MM.1S (cell line): ENCODE results near the gene SESN2.

ENCODE experiments used
- DNase-seq: peaks from one replicate; pipeline ENCODE4 v3.0.0-alpha.2; 2015
- H2AFZ ChIP-seq: fragments of 300-600 bp; sonication (generic); 2 replicates; pipeline ENCODE4 v1.6.0; 2016; ENCODE audit warnings: antibody characterized with exemption, low read length
- H3F3A ChIP-seq: fragments of 300-600 bp; sonication (generic); 2 replicates; pipeline ENCODE4 v1.6.1; 2016; ENCODE audit warnings: mild to moderate bottlenecking, antibody characterized with exemption, low read length, moderate library complexity, mixed read lengths; ENCODE audit not compliant: insufficient read depth
- H3K27ac ChIP-seq: fragments of 300-600 bp; sonication (generic); 2 replicates; pipeline ENCODE4 v1.5.1; 2016; ENCODE audit warnings: mild to moderate bottlenecking, low read length
- H3K27me3 ChIP-seq: fragments of 300-600 bp; sonication (generic); replicated peaks from 2 replicates; pipeline ENCODE4 v1.6.0; 2016; ENCODE audit warnings: low read length; ENCODE audit not compliant: insufficient read depth
- H3K36me3 ChIP-seq: fragments of 300-600 bp; sonication (generic); replicated peaks from 2 replicates; pipeline ENCODE4 v1.6.1; 2016; ENCODE audit warnings: mild to moderate bottlenecking, low read length, mixed read lengths; ENCODE audit not compliant: insufficient read depth
- H3K4me1 ChIP-seq: fragments of 300-600 bp; sonication (generic); 2 replicates; pipeline ENCODE4 v1.6.1; 2016; ENCODE audit warnings: low read length, mixed read lengths
- H3K4me2 ChIP-seq: fragments of 300-600 bp; sonication (generic); 2 replicates; pipeline ENCODE4 v1.6.0; 2016; ENCODE audit warnings: low read depth, low read length
- H3K4me3 ChIP-seq: fragments of 300-600 bp; sonication (generic); 2 replicates; pipeline ENCODE4 v1.5.1; 2016; ENCODE audit warnings: low read length, mixed read lengths
- H3K79me2 ChIP-seq: fragments of 300-600 bp; sonication (generic); 2 replicates; pipeline ENCODE4 v1.6.1; 2016; ENCODE audit warnings: mixed run types, low read length, mixed read lengths
- H3K9ac ChIP-seq: fragments of 300-600 bp; sonication (generic); 2 replicates; pipeline ENCODE4 v1.6.1; 2016; ENCODE audit warnings: low read length, mixed read lengths
- H3K9me2 ChIP-seq: fragments of 300-600 bp; sonication (generic); replicated peaks from 2 replicates; pipeline ENCODE4 v1.6.1; 2016; ENCODE audit warnings: mild to moderate bottlenecking, low read length, mixed read lengths; ENCODE audit not compliant: insufficient read depth
- H3K9me3 ChIP-seq: fragments of 300-600 bp; sonication (generic); replicated peaks from 2 replicates; pipeline ENCODE4 v1.6.1; 2016; ENCODE audit warnings: mild to moderate bottlenecking, low read length, mixed read lengths; ENCODE audit not compliant: insufficient read depth
- H4K20me1 ChIP-seq: fragments of 300-600 bp; sonication (generic); 2 replicates; pipeline ENCODE4 v1.6.1; 2016; ENCODE audit warnings: mild to moderate bottlenecking, low read length, moderate library complexity, mixed read lengths; ENCODE audit not compliant: insufficient read depth
- EZH2 ChIP-seq: fragments of 300-600 bp; sonication (generic); optimal IDR thresholded peaks from 2 replicates; pipeline ENCODE3; 2017; ENCODE audit warnings: low read depth, mild to moderate bottlenecking, antibody characterized with exemption, low read length, mixed read lengths
- EZH2phosphoT487 ChIP-seq: fragments of 300-600 bp; sonication (generic); IDR thresholded peaks from 2 replicates; pipeline ENCODE4 v1.6.1; 2018; ENCODE audit warnings: antibody characterized with exemption, low read length
- TF ChIP-seq, protein P1 (sequence below): fragments of 300-600 bp; sonication (generic); IDR thresholded peaks from 2 replicates; pipeline ENCODE4 v1.5.1; 2016; ENCODE audit warnings: antibody characterized with exemption, low read length, mixed read lengths

Gene SESN2

DNA sequence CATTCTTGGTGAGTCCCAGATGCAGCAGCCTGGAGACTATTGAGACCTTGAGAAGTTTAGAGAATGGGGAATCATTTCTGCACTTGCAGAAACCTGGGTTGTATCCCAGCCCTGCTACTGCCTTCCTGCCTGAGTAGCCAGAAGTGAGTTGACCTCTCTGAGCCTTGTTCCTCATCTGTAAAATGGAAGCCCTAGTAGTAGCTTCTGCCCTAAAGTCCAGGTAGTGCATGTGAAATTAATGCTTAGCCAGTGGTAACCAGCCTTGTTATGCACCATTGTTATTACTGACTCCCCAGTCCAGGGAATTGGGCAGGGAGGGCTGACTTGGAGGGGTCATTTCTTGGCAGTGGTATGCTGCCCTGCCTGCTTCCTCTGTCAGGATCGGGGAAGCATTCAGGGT, 5.6 kb downstream of the SESN2 start:
- Histone ChIP-seq H3K4me1 (peaks cover 6% of the 10 kb centered on the region; the same call in 1 of the 2 replicates), H3K27me3 (no peaks in the 10 kb centered on the region), H3K9ac (no peak overlapping the region), H4K20me1 (peaks cover 3% of the 10 kb centered on the region; the same call in 1 of the 2 replicates), H3K4me3 (no peak overlapping the region), H3K36me3 (no peaks in the 10 kb centered on the region), H3K9me3 (no peaks in the 10 kb centered on the region), H3F3A (no peaks in the 10 kb centered on the region), H3K27ac (no peak overlapping the region), H2AFZ (no peak overlapping the region), H3K4me2 (no peak overlapping the region), H3K9me2 (no peaks in the 10 kb centered on the region), H3K79me2 (peaks cover 91% of the 10 kb centered on the region)
- TF ChIP-seq EZH2phosphoT487 (no peak), EZH2 (no peak)
- TF ChIP-seq, protein P1, sequence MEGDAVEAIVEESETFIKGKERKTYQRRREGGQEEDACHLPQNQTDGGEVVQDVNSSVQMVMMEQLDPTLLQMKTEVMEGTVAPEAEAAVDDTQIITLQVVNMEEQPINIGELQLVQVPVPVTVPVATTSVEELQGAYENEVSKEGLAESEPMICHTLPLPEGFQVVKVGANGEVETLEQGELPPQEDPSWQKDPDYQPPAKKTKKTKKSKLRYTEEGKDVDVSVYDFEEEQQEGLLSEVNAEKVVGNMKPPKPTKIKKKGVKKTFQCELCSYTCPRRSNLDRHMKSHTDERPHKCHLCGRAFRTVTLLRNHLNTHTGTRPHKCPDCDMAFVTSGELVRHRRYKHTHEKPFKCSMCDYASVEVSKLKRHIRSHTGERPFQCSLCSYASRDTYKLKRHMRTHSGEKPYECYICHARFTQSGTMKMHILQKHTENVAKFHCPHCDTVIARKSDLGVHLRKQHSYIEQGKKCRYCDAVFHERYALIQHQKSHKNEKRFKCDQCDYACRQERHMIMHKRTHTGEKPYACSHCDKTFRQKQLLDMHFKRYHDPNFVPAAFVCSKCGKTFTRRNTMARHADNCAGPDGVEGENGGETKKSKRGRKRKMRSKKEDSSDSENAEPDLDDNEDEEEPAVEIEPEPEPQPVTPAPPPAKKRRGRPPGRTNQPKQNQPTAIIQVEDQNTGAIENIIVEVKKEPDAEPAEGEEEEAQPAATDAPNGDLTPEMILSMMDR, result no peak
- no peak for DNase-seq

DNA sequence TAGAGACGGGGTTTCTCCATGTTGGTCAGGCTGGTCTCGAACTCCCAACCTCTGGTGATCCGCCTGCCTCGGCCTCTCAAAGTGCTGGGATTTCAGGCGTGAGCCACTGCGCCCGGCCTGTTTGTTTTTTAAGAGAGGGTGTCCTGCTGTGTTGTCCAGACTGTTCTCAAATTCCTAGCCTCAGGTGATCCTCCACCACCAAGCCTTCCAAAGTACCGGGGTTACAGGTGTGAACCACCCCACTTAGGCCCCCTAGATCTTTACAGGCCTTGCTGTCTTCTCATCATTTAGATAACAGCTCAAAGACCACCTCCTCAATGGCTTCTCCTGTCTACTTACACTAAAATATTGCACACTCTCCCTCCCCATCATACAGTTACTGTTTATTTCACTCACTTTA, 6.3 kb downstream of the SESN2 start:
- Histone ChIP-seq H3K27ac (no peak overlapping the region), H3K4me2 (no peak overlapping the region), H3K9me3 (no peaks in the 10 kb centered on the region), H3K79me2 (peaks cover 85% of the 10 kb centered on the region), H4K20me1 (peaks cover 3% of the 10 kb centered on the region; the same call in 1 of the 2 replicates), H3K4me3 (no peak overlapping the region), H3K36me3 (no peaks in the 10 kb centered on the region), H3K27me3 (no peaks in the 10 kb centered on the region), H2AFZ (no peak overlapping the region), H3K9me2 (no peaks in the 10 kb centered on the region), H3K9ac (no peak overlapping the region), H3F3A (no peaks in the 10 kb centered on the region), H3K4me1 (peaks cover 6% of the 10 kb centered on the region; the same call in 1 of the 2 replicates)
- DNase-seq, result no peak
- TF ChIP-seq EZH2phosphoT487, result no peak

DNA sequence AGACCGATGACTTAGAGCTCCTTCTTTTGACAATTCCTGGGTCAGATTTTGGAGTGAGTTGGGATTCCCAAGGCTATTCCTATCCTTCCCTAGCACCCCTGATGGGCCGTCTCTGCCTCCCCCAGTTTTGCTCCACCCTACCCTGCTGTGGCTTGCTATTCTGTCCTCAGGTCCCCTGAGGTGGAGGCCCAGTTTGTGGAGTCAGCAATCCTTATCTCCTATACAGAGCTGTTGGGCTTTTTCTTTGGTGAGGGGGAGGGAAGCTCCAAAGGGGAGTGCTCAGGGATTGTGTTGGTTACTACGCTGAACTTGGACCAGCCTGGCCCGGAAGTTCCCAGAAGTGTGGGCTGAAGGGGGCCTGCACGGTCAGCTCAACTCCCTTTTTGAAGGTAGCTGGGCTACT, 7.6 kb downstream of the SESN2 start:
- Histone ChIP-seq H3K9ac (no peak overlapping the region), H3K79me2 (peaks cover 71% of the 10 kb centered on the region), H3K4me2 (no peak overlapping the region)

DNA sequence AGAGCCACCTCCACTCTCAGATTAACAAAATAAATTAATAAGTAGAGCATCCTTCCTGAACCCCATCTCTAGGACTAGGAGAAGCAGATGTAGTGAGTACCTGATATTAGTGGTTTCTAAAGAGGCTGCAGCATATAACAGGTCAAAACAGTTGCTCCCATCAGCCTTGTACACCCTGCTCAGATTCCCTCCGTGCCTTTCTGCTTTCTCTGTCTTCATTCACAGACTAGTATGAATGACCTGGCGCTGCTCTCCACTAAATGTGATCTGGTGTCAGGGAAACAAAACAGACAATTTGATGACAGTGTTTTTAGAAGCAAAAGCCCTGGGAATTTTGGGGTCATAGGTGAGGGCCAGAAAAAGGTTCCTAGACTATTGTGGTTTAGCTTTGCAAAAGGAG, 8.3 kb downstream of the SESN2 start:
- H3K9me2 ChIP-seq, result no peaks in the 10 kb centered on the region
- H3K4me1 ChIP-seq, result no peaks in the 10 kb centered on the region
- H3K9me3 ChIP-seq, result no peaks in the 10 kb centered on the region
- peaks cover 66% of the 10 kb centered on the region for H3K79me2 ChIP-seq
- H3K9ac ChIP-seq, result no peak overlapping the region
- H2AFZ ChIP-seq, result no peak overlapping the region
- H3K27me3 ChIP-seq, result no peaks in the 10 kb centered on the region
- H3F3A ChIP-seq, result no peaks in the 10 kb centered on the region
- no peak overlapping the region for H3K27ac ChIP-seq
- TF ChIP-seq EZH2phosphoT487 (no peak), EZH2 (no peak)
- TF ChIP-seq, protein P1, result no peak
- H3K36me3 ChIP-seq, result no peaks in the 10 kb centered on the region
- no peak overlapping the region for H3K4me2 ChIP-seq
- H3K4me3 ChIP-seq, result no peak overlapping the region
- 0 out of 2 replicates have a peak, but pooled peaks cover 3% of the 10 kb centered on the region for H4K20me1 ChIP-seq
- DNase-seq, result no peak

More for the DNA sequence above, 7.6 kb downstream of the SESN2 start:
- TF ChIP-seq EZH2, result no peak
- TF ChIP-seq EZH2phosphoT487, result no peak
- TF ChIP-seq, protein P1, result no peak
- no peaks in the 10 kb centered on the region for H3K27me3 ChIP-seq
- H3F3A ChIP-seq, result no peaks in the 10 kb centered on the region
- no peaks in the 10 kb centered on the region for H3K9me3 ChIP-seq
- 0 out of 2 replicates have a peak, but pooled peaks cover 3% of the 10 kb centered on the region for H4K20me1 ChIP-seq
- H2AFZ ChIP-seq, result no peak overlapping the region
- H3K36me3 ChIP-seq, result no peaks in the 10 kb centered on the region
- H3K27ac ChIP-seq, result no peak overlapping the region
- no peak overlapping the region for H3K4me3 ChIP-seq
- no peak for DNase-seq
- no peaks in the 10 kb centered on the region for H3K4me1 ChIP-seq
- H3K9me2 ChIP-seq, result no peaks in the 10 kb centered on the region
